Endothelial cell of umbilical vein (primary cell): ENCODE results near the gene ELL2. TPM values are rescaled to one million over a fixed set of nuclear protein-coding genes. Genes with fewer than 3 reads are reported as not detected.
A peak's percentile ranks its signal among the peaks of the same experiment; 100 is the strongest.

Experiments used
- BruUV-seq: library from RNA; stranded (reverse); fragments of 400-500 nt; replicated peaks from 2 replicates; lab custom pipeline; 2021; lab: Mats Ljungman, UMichigan
- CTCF ChIA-PET: fragments of 300-600, 350-600 bp; sonication (Branson Sonifier 250); formaldehyde crosslinking; loops from one replicate; lab custom pipeline; 2021; ENCODE audit warnings: antibody characterized with exemption, inconsistent platforms; lab: Charles Lee
- POLR2A ChIA-PET: fragments of 300-600, 350-600 bp; sonication (Branson Sonifier 250); formaldehyde crosslinking; loops from one replicate; lab custom pipeline; 2021; ENCODE audit warnings: antibody characterized with exemption, inconsistent platforms; lab: Charles Lee
- DNase-seq: peaks from one replicate; pipeline ENCODE4 v3.0.0-alpha.2; 2011; ENCODE audit warnings: low read depth, low spot score
- FAIRE-seq: peaks from 2 replicates; lab custom pipeline; 2011; peaks lifted over from hg19 to GRCh38; lab: Jason Lieb, UNC
- H2AFZ ChIP-seq: 2 replicates; pipeline ENCODE4 v1.6.0; 2012; ENCODE audit warnings: low read depth, low read length, control low read depth, inconsistent platforms
- H3K27ac ChIP-seq: 2 replicates; pipeline ENCODE4 v1.5.1; 2011; ENCODE audit warnings: low read depth, mild to moderate bottlenecking, control low read depth, low read length, moderate library complexity; ENCODE audit not compliant: insufficient read depth
- H3K27me3 ChIP-seq, 2 experiments: 2 replicates each; pipeline versions ENCODE4 v1.6.0 to v1.6.1; 2011; ENCODE audit warnings: low read length in 2 of 2, mixed read lengths in 1 of 2; ENCODE audit not compliant: control insufficient read depth in 2 of 2, insufficient read depth in 2 of 2
- H3K36me3 ChIP-seq, 2 experiments: 2 replicates in 1 of 2; 3 replicates in 1 of 2; pipeline ENCODE4 v1.5.1; 2011; ENCODE audit warnings: low read length in 2 of 2, mild to moderate bottlenecking in 1 of 2, moderate library complexity in 1 of 2; ENCODE audit not compliant: control insufficient read depth in 2 of 2, insufficient read depth in 2 of 2; ENCODE audit errors: extremely low read depth in 1 of 2
- H3K4me1 ChIP-seq: 3 replicates; pipeline ENCODE4 v1.5.1; 2011; ENCODE audit warnings: mild to moderate bottlenecking, low read length; ENCODE audit not compliant: control insufficient read depth, insufficient read depth; ENCODE audit errors: extremely low read depth
- H3K4me2 ChIP-seq: 2 replicates; pipeline ENCODE4 v1.6.1; 2011; ENCODE audit warnings: low read length, control low read depth, mixed read lengths; ENCODE audit not compliant: insufficient read depth
- H3K4me3 ChIP-seq, 3 experiments: fragments of 200-600 bp in 1 of 3; sonication (generic), shearing (Covaris generic) in 1 of 3; replicated peaks in 1 of 3; 2 replicates each; pipeline ENCODE4 v1.5.1; 2011 to 2016; ENCODE audit warnings: control low read depth in 3 of 3, low read length in 3 of 3, mild to moderate bottlenecking in 2 of 3, inconsistent platforms in 1 of 3, low read depth in 1 of 3, moderate library complexity in 1 of 3; ENCODE audit not compliant: insufficient read depth in 1 of 3
- H3K79me2 ChIP-seq: 2 replicates; pipeline ENCODE4 v1.6.0; 2012; ENCODE audit warnings: low read length, inconsistent platforms; ENCODE audit not compliant: control insufficient read depth, insufficient read depth
- H3K9ac ChIP-seq: replicated peaks from 2 replicates; pipeline ENCODE3; 2011; ENCODE audit warnings: low read length, control low read depth; ENCODE audit not compliant: insufficient read depth; ENCODE audit errors: extremely low read depth
- H3K9me1 ChIP-seq: replicated peaks from 3 replicates; pipeline ENCODE4 v1.6.0; 2011; ENCODE audit warnings: mild to moderate bottlenecking, low read length; ENCODE audit not compliant: control insufficient read depth, insufficient read depth; ENCODE audit errors: extremely low read depth
- H3K9me3 ChIP-seq: replicated peaks from 2 replicates; pipeline ENCODE4 v1.5.1; 2012; ENCODE audit warnings: low read length, inconsistent platforms; ENCODE audit not compliant: control insufficient read depth, insufficient read depth
- H4K20me1 ChIP-seq: replicated peaks from 2 replicates; pipeline ENCODE3; 2011; ENCODE audit warnings: mild to moderate bottlenecking, low read length; ENCODE audit not compliant: control insufficient read depth, insufficient read depth; ENCODE audit errors: extremely low read depth
- CTCF ChIP-seq, 2 donors: IDR thresholded peaks; 1 replicate in 1 of 2; 2 replicates in 1 of 2; pipeline ENCODE4 v1.5.1; 2011; ENCODE audit warnings: low read length in 2 of 2, mild to moderate bottlenecking in 2 of 2, moderate library complexity in 2 of 2, control low read depth in 1 of 2, inconsistent platforms in 1 of 2, low read depth in 1 of 2; ENCODE audit not compliant: insufficient read depth in 1 of 2; ENCODE audit errors: extremely low read depth in 1 of 2
- EZH2 ChIP-seq: IDR thresholded peaks from 2 replicates; pipeline ENCODE4 v1.6.1; 2012; ENCODE audit warnings: borderline replicate concordance, low read depth, mild to moderate bottlenecking, moderate library complexity, low read length, inconsistent platforms; ENCODE audit not compliant: severe bottlenecking
- FOS ChIP-seq: IDR thresholded peaks from 2 replicates; pipeline ENCODE4 v1.6.1; 2011; ENCODE audit warnings: mild to moderate bottlenecking, low read length, moderate library complexity, borderline replicate concordance; ENCODE audit not compliant: insufficient read depth
- GATA2 ChIP-seq: IDR thresholded peaks from 2 replicates; pipeline ENCODE4 v1.7.0; 2011; ENCODE audit warnings: low read depth, mild to moderate bottlenecking, moderate library complexity, mixed read lengths, low read length; ENCODE audit not compliant: insufficient read length, insufficient read depth
- JUN ChIP-seq: IDR thresholded peaks from 2 replicates; pipeline ENCODE4 v1.6.1; 2011; ENCODE audit warnings: borderline replicate concordance, low read depth; ENCODE audit not compliant: insufficient read length, insufficient read depth
- MAX ChIP-seq: IDR thresholded peaks from 2 replicates; pipeline ENCODE4 v1.6.1; 2011; ENCODE audit not compliant: insufficient read depth, insufficient read length
- MYC ChIP-seq: IDR thresholded peaks from one replicate; pipeline ENCODE4 v1.6.1; 2011; ENCODE audit warnings: mild to moderate bottlenecking, low read depth, low read length
- POLR2A ChIP-seq: IDR thresholded peaks from 2 replicates; pipeline ENCODE4 v1.6.1; 2012; ENCODE audit warnings: low read depth, mild to moderate bottlenecking, control low read depth, low read length
- POLR2AphosphoS5 ChIP-seq: IDR thresholded peaks from 2 replicates; pipeline ENCODE4 v1.6.1; 2012; ENCODE audit warnings: low read depth, mild to moderate bottlenecking, control low read depth, low read length, moderate library complexity; ENCODE audit not compliant: insufficient read depth
- dilution Hi-C: fragments of 300-500 bp; cut with MboI; formaldehyde crosslinking; loops from one replicate; pipeline ENCODE4 v1.15.0; 2019; ENCODE audit warnings: low sequenced_read_pairs; ENCODE audit not compliant: extremely low pct_ligation_motif_present
- intact Hi-C: fragments of 100-400 bp; cut with micrococcal nuclease; formaldehyde crosslinking; loops from one replicate; pipeline ENCODE4 v1.10.0; 2022
- polyA plus RNA-seq, 4 experiments: library from polyadenylated mRNA; depleted of rRNA in 3 of 4; stranded (reverse) in 3 of 4; unstranded in 1 of 4; fragments of >200 nt; gene quantifications; 2 replicates each; pipeline versions ENCODE4 v1.2.1 to v1.2.3, GENCODE V29; 2011 to 2012; ENCODE audit warnings: missing spikeins in 1 of 4
- total RNA-seq: library from RNA; stranded (reverse); gene quantifications from 2 replicates; pipeline ENCODE4 v1.2.3, GENCODE V29; 2021

ELL2 gene
- total and polyA plus RNA-seq, 2 donors (not counting 3 experiments of a cell fraction or from before 2014, with no cell fraction given) = 6.8 to 26.0 TPM

GRCh38 chr5:95956021-95956899 lies 5.4 kb downstream of the ELL2 start:
- H3K27me3 ChIP-seq = no peaks in the 10 kb centered on the region
- BruUV-seq = no TSS peak
- peaks cover 17% of the 10 kb centered on the region for H3K4me1 ChIP-seq
- no peak overlapping the region for H3K9ac ChIP-seq
- H3K4me2 ChIP-seq = no peak overlapping the region
- POLR2A ChIA-PET = no interaction called here
- H3K4me3 ChIP-seq = no peak overlapping the region
- no peak for TF ChIP-seq CTCF (IDR thresholded peaks at IDR 0.05; ENCODE audit: extremely low read depth in 1 of 2, insufficient read depth in 1 of 2, low read depth in 1 of 2, low read length in 2 of 2)
- no peak for TF ChIP-seq GATA2
- no peak for TF ChIP-seq JUN
- TF ChIP-seq EZH2 = no peak
- TF ChIP-seq MYC = no peak
- TF ChIP-seq MAX = no peak
- TF ChIP-seq FOS = no peak
- TF ChIP-seq POLR2AphosphoS5 = no peak
- no peak for TF ChIP-seq POLR2A
- peaks cover 81% of the 10 kb centered on the region for H3K79me2 ChIP-seq
- FAIRE-seq (no peak), DNase-seq (peak; percentile 65)
- dilution Hi-C loops (loop anchor here (25.0 kb wide), 1 partner anchor 381 kb away; no protein-coding TSS in a partner anchor), intact Hi-C loops (no loop called here)
- H3K36me3 ChIP-seq = no peaks in the 10 kb centered on the region
- H3K27ac ChIP-seq = no peak overlapping the region
- CTCF ChIA-PET = interaction anchor here (0.8 to 7.0 kb wide), 8 partner anchors 10 to 382 kb away, joined by 3 to 107 read pairs (median 5); no protein-coding TSS in a partner anchor
- H4K20me1 ChIP-seq = no peaks in the 10 kb centered on the region
- H3K9me1 ChIP-seq = no peaks in the 10 kb centered on the region
- no peaks in the 10 kb centered on the region for H3K9me3 ChIP-seq
- H2AFZ ChIP-seq = no peak overlapping the region
